MCF 10A (cell line): ENCODE measurements around the gene XRCC3. TPM values are rescaled to one million over a fixed set of nuclear protein-coding genes. Genes with fewer than 3 reads are reported as not detected.

Experiments
- BruUV-seq: library from RNA; stranded (reverse); fragments of 400-500 nt; replicated peaks from 2 replicates; lab custom pipeline; 2021; lab: Mats Ljungman, UMichigan
- CTCF ChIA-PET: fragments of 300-600 bp; sonication (Branson Sonifier 250); formaldehyde crosslinking; extraction: SDS; loops from one replicate; lab custom pipeline; 2021; ENCODE audit warnings: antibody characterized with exemption, inconsistent platforms; lab: Yijun Ruan, JAX
- POLR2A ChIA-PET: fragments of 300-600, 350-650 bp; sonication (Branson Sonifier 250); formaldehyde crosslinking; extraction: SDS; loops from one replicate; lab custom pipeline; 2020; ENCODE audit warnings: antibody characterized with exemption, inconsistent platforms; lab: Yijun Ruan, JAX
- DNase-seq: peaks from one replicate; pipeline ENCODE4 v3.0.0-alpha.2; 2018; ENCODE audit not compliant: unreplicated experiment
- H3K27ac Mint-ChIP-seq: one replicate; pipeline ENCODE4 v1.8.0; 2022; ENCODE audit warnings: mild to moderate bottlenecking, low read depth, mixed read lengths; ENCODE audit not compliant: unreplicated experiment
- H3K27me3 Mint-ChIP-seq: one replicate; pipeline ENCODE4 v1.8.0; 2022; ENCODE audit warnings: mixed read lengths; ENCODE audit not compliant: insufficient read depth, unreplicated experiment
- H3K36me3 Mint-ChIP-seq: one replicate; pipeline ENCODE4 v1.8.0; 2022; ENCODE audit warnings: mild to moderate bottlenecking, moderate library complexity, mixed read lengths; ENCODE audit not compliant: insufficient read depth, unreplicated experiment
- H3K4me1 Mint-ChIP-seq: one replicate; pipeline ENCODE4 v1.8.0; 2022; ENCODE audit warnings: mixed read lengths; ENCODE audit not compliant: insufficient read depth, unreplicated experiment
- H3K4me3 Mint-ChIP-seq: one replicate; pipeline ENCODE4 v1.8.0; 2022; ENCODE audit warnings: mild to moderate bottlenecking, moderate library complexity, mixed read lengths; ENCODE audit not compliant: unreplicated experiment
- H3K9me3 Mint-ChIP-seq: one replicate; pipeline ENCODE4 v1.8.0; 2022; ENCODE audit warnings: mixed read lengths; ENCODE audit not compliant: unreplicated experiment
- CTCF ChIP-seq: fragments of 200-600 bp; IDR thresholded peaks from one replicate; pipeline ENCODE4 v1.8.0; 2022; ENCODE audit warnings: antibody characterized with exemption, mild to moderate bottlenecking; ENCODE audit not compliant: unreplicated experiment
- intact Hi-C: fragments of 100-400 bp; cut with micrococcal nuclease; formaldehyde crosslinking; loops from 2 replicates; pipeline ENCODE4 v1.14.1; 2022
- total RNA-seq: library from RNA; stranded (reverse); gene quantifications from 2 replicates; pipeline ENCODE4 v1.2.3, GENCODE V29; 2022

Gene XRCC3
- total RNA-seq, 1 experiment from 2014 or later, result 17.5 TPM

- TF ChIP-seq CTCF, result no peak
- intact Hi-C loops, result no loop called here
- CTCF ChIA-PET, result no interaction called here
- POLR2A ChIA-PET, result interaction anchor here (0.5 kb wide), 1 partner anchor 26 kb away, joined by 3 read pairs; no protein-coding TSS in a partner anchor
- H3K9me3 Mint-ChIP-seq, result no peaks in the 10 kb centered on the region
- no peak overlapping the region for H3K4me3 Mint-ChIP-seq
- BruUV-seq, result no TSS peak
- H3K27ac Mint-ChIP-seq, result no peak overlapping the region
- no peaks in the 10 kb centered on the region for H3K4me1 Mint-ChIP-seq
- H3K27me3 Mint-ChIP-seq, result no peaks in the 10 kb centered on the region
- no peak for DNase-seq
- H3K36me3 Mint-ChIP-seq, result peaks cover 57% of the 10 kb centered on the region
These were observed 62.4 kb downstream of the XRCC3 start for GRCh38 chr14:103652806-103653205.

- intact Hi-C loops, result no loop called here
- CTCF ChIA-PET, result no interaction called here
- Mint-ChIP-seq H3K4me1 (no peaks in the 10 kb centered on the region), H3K36me3 (peaks cover 45% of the 10 kb centered on the region), H3K4me3 (no peak overlapping the region), H3K27me3 (no peaks in the 10 kb centered on the region), H3K27ac (no peak overlapping the region), H3K9me3 (no peaks in the 10 kb centered on the region)
- POLR2A ChIA-PET, result interaction anchor here (1.2 kb wide), 1 partner anchor 9 kb away, joined by 4 read pairs; no protein-coding TSS in a partner anchor
- no peak for TF ChIP-seq CTCF
- no TSS peak for BruUV-seq
- DNase-seq, result no peak
These were observed 63.7 kb downstream of the XRCC3 start for GRCh38 chr14:103651585-103651984.

GRCh38 chr14:103650213-103650612 lies 65.0 kb downstream of the XRCC3 start:
- H3K4me3 Mint-ChIP-seq, result no peak overlapping the region
- BruUV-seq, result no TSS peak
- peaks cover 31% of the 10 kb centered on the region for H3K36me3 Mint-ChIP-seq
- no peak for TF ChIP-seq CTCF
- H3K9me3 Mint-ChIP-seq, result no peaks in the 10 kb centered on the region
- H3K4me1 Mint-ChIP-seq, result no peaks in the 10 kb centered on the region
- H3K27ac Mint-ChIP-seq, result no peak overlapping the region
- DNase-seq, result no peak
- CTCF ChIA-PET, result interaction anchor here (1.1 to 1.2 kb wide), 2 partner anchors 9 to 11 kb away, joined by 3 to 5 read pairs; no protein-coding TSS in a partner anchor
- POLR2A ChIA-PET, result interaction anchor here (0.7 to 0.9 kb wide), 2 partner anchors 21 to 383 kb away, joined by 3 read pairs; partner anchors contain the start of gene KLC1
- no peaks in the 10 kb centered on the region for H3K27me3 Mint-ChIP-seq
- intact Hi-C loops, result no loop called here

- ChIA-PET CTCF (interaction anchor here (0.7 to 1.1 kb wide), 4 partner anchors 9 to 67 kb away, joined by 3 to 6 read pairs (median 3); partner anchors contain the start of gene ZFYVE21), POLR2A (no interaction called here)
- intact Hi-C loops, result no loop called here
- no peak for TF ChIP-seq CTCF
- H3K4me3 Mint-ChIP-seq, result no peak overlapping the region
- no peaks in the 10 kb centered on the region for H3K27me3 Mint-ChIP-seq
- no peak overlapping the region for H3K27ac Mint-ChIP-seq
- no peaks in the 10 kb centered on the region for H3K4me1 Mint-ChIP-seq
- peaks cover 19% of the 10 kb centered on the region for H3K36me3 Mint-ChIP-seq
- H3K9me3 Mint-ChIP-seq, result no peaks in the 10 kb centered on the region
- no TSS peak for BruUV-seq
- no peak for DNase-seq
These were observed 66.2 kb downstream of the XRCC3 start for GRCh38 chr14:103649001-103649400.

Other genes starting within 250 kb of the XRCC3 start
- gene CKB, start 192.6 kb downstream of the XRCC3 start, total RNA-seq, result 5.7 and 8.5 TPM in 2 replicates
- gene TRMT61A, start 186.3 kb downstream of the XRCC3 start, total RNA-seq, result 10.2 and 15.8 TPM in 2 replicates
- 30.9 and 35.3 TPM in 2 replicates for gene BAG5, start 152.8 kb downstream of the XRCC3 start, total RNA-seq
- gene COA8, start 152.5 kb downstream of the XRCC3 start, total RNA-seq, result 68.9 and 70.8 TPM in 2 replicates
- 216 and 220 TPM in 2 replicates for gene KLC1, start 86.2 kb downstream of the XRCC3 start, total RNA-seq
- 28.6 and 35.5 TPM in 2 replicates for gene ZFYVE21, start 359 bp upstream of the XRCC3 start, total RNA-seq
- 16.2 and 17.5 TPM in 2 replicates for gene PPP1R13B, start 132.1 kb upstream of the XRCC3 start, total RNA-seq
- 0.40 and 0.91 TPM in 2 replicates for gene TDRD9, start 213.0 kb upstream of the XRCC3 start, total RNA-seq
- gene RD3L, start 227.1 kb upstream of the XRCC3 start, total RNA-seq, result not detected in 2 replicates